Mucosa of stomach (tissue), 1 donor: ENCODE data around the gene HMCN2.

Experiments used
- H3K27me3 ChIP-seq: one replicate; pipeline ENCODE4 v1.7.0; 2013; ENCODE audit warnings: mild to moderate bottlenecking, low read length; ENCODE audit not compliant: control insufficient read depth, insufficient read depth
- H3K36me3 ChIP-seq: one replicate; pipeline ENCODE4 v1.7.0; 2013; ENCODE audit warnings: low read length; ENCODE audit not compliant: control insufficient read depth, insufficient read depth
- H3K4me1 ChIP-seq: one replicate; pipeline ENCODE4 v1.7.0; 2013; ENCODE audit warnings: mild to moderate bottlenecking, low read length; ENCODE audit not compliant: control insufficient read depth, insufficient read depth
- H3K4me3 ChIP-seq: one replicate; pipeline ENCODE4 v1.7.0; 2013; ENCODE audit warnings: low read length
- H3K9ac ChIP-seq: one replicate; pipeline ENCODE4 v1.7.0; 2013; ENCODE audit warnings: mild to moderate bottlenecking, low read length, moderate library complexity
- H3K9me3 ChIP-seq: one replicate; pipeline ENCODE4 v1.7.0; 2013; ENCODE audit warnings: mild to moderate bottlenecking, low read length, moderate library complexity; ENCODE audit not compliant: control insufficient read depth
- donor health status: Pancreatic carcinoma.

HMCN2 gene

GRCh38 chr9:130419521-130420035, 154.0 kb downstream of the HMCN2 start:
- Histone ChIP-seq H3K4me3 (no peak overlapping the region), H3K4me1 (no peaks in the 10 kb centered on the region), H3K9ac (no peak overlapping the region), H3K36me3 (no peaks in the 10 kb centered on the region), H3K9me3 (no peaks in the 10 kb centered on the region), H3K27me3 (no peaks in the 10 kb centered on the region)

- no peaks in the 10 kb centered on the region for H3K27me3 ChIP-seq
- H3K9me3 ChIP-seq = no peaks in the 10 kb centered on the region
- H3K9ac ChIP-seq = no peak overlapping the region
- no peaks in the 10 kb centered on the region for H3K4me1 ChIP-seq
- no peak overlapping the region for H3K4me3 ChIP-seq
- H3K36me3 ChIP-seq = no peaks in the 10 kb centered on the region
Observed at GRCh38 chr9:130421154-130421801, 155.7 kb downstream of the HMCN2 start.

DNA sequence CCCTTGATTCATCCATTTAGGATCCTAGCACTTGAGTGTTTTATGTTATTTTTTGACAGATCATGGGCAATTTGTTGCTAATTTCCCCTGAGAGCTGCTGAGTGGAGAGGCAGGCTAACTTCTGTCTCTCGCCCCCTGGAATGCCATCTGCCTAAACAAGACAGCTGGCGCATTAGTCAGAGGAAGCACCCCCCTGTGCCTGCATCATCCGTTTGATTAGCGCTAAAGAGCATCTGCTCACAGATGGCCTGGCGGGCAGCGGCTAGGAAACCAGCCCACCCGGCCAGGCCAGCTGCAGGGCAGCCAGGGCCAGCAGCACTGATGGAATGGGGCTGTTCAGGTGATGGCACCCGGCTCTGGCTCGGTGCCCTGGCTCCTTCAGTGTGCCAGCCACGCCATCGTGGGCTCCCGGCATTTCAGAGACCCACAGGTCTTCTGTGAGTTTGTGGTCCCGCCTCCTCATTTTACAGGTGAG, 156.3 kb downstream of the HMCN2 start:
- Histone ChIP-seq H3K4me1 (no peaks in the 10 kb centered on the region), H3K36me3 (no peaks in the 10 kb centered on the region), H3K27me3 (no peaks in the 10 kb centered on the region), H3K4me3 (no peak overlapping the region), H3K9ac (no peak overlapping the region), H3K9me3 (no peaks in the 10 kb centered on the region)

DNA sequence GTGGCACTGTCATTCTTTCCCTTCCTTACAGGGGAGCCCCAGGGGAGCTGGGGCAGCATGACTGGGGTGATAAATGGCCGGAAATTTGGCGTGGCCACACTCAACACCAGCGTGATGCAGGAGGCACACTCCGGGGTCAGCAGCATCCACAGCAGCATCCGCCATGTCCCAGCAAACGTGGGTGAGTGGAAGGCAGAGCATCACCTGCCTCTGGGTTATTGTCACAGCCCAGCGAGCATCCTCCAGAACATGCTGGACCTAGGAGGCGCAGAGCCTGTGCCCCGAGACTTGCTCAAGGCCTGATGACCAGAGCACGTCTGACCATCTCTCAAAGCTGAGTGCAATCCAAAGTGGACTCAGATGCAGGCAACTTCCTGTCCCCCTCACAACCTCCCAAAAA, 157.0 kb downstream of the HMCN2 start:
- no peaks in the 10 kb centered on the region for H3K27me3 ChIP-seq
- H3K9me3 ChIP-seq = no peaks in the 10 kb centered on the region
- no peak overlapping the region for H3K9ac ChIP-seq
- no peak overlapping the region for H3K4me3 ChIP-seq
- H3K36me3 ChIP-seq = no peaks in the 10 kb centered on the region
- no peaks in the 10 kb centered on the region for H3K4me1 ChIP-seq

DNA sequence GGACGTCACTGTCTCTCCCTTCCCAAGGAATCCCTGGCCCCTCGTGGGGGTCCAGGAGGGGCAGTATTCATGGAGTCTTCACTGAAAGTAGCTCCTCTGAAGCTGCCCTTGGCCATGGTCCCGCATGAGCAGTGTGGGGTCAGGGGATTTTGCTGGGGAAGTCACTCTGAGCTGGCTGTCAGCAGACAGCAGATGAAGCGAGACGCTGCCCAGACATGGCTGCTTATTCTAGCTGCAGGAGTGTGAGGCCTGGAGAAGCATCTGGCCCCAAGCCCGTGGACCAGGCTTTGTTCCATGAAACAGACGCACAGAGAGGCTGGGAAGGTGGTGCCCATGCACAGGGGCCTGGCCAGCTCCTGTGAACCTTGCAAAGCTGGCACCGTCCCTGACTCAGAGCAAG, 157.7 kb downstream of the HMCN2 start:
- Histone ChIP-seq H3K4me1 (no peaks in the 10 kb centered on the region), H3K36me3 (no peaks in the 10 kb centered on the region), H3K27me3 (no peaks in the 10 kb centered on the region), H3K9me3 (no peaks in the 10 kb centered on the region), H3K4me3 (no peak overlapping the region), H3K9ac (no peak overlapping the region)

DNA sequence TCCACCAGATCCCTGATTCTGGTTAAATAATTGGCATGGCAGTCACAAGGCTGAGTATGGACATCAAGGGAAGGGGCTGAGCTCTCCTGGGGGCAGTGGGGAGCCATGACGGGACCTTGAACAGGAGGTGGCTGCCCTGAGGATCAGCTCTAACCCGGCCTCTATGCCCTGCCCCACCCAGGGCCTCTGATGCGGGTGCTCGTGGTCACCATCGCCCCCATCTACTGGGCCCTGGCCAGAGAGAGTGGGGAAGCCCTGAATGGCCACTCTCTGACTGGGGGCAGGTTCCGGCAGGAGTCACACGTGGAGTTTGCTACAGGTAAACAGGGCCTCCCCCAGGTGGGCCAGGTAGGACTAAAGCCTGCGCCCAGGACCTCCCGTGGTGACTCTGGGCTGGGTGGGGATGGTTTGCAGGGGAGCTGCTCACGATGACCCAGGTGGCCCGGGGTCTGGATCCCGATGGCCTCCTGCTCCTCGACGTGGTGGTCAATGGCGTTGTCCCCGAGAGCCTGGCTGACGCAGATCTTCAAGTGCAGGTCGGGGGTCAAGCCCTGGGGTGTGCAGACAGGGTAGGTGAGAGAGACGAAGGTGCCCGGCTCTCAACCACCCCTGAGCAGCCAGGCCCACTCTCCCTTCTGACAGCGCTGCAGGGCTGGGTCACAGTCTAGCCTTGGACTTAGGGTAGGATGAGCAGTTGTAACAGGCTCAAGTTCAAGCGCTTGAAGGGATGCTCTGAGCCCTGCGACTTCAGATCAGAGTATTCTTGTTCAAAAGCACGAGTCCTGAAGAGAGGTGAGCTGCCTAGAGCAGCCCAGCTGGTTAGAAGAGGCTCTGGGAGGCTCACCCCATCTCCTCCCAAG, 159.3 kb downstream of the HMCN2 start:
- H3K4me3 ChIP-seq = no peak overlapping the region
- H3K36me3 ChIP-seq = no peaks in the 10 kb centered on the region
- no peak overlapping the region for H3K9ac ChIP-seq
- H3K9me3 ChIP-seq = no peaks in the 10 kb centered on the region
- H3K27me3 ChIP-seq = no peaks in the 10 kb centered on the region
- no peaks in the 10 kb centered on the region for H3K4me1 ChIP-seq

- H3K27me3 ChIP-seq = no peaks in the 10 kb centered on the region
- no peak overlapping the region for H3K9ac ChIP-seq
- H3K36me3 ChIP-seq = no peaks in the 10 kb centered on the region
- H3K9me3 ChIP-seq = no peaks in the 10 kb centered on the region
- H3K4me3 ChIP-seq = no peak overlapping the region
- no peaks in the 10 kb centered on the region for H3K4me1 ChIP-seq
Observed at GRCh38 chr9:130425741-130426466, 160.3 kb downstream of the HMCN2 start.

DNA sequence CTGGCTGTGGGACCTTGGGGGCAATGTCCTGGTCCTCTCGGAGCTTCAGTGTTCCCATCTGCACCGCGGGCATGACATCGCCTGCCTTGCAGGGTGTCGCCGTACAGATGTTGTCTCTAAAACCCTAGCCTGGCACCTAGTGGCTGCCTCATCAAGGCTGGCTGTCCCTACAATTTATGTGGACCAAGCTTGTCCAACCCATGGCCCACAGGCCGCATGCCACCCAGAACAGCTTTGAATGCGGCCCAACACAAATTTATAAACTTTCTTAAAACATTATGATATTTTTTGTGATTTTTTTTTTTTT, 160.9 kb downstream of the HMCN2 start:
- Histone ChIP-seq H3K4me1 (no peaks in the 10 kb centered on the region), H3K27me3 (no peaks in the 10 kb centered on the region), H3K4me3 (no peak overlapping the region)

DNA sequence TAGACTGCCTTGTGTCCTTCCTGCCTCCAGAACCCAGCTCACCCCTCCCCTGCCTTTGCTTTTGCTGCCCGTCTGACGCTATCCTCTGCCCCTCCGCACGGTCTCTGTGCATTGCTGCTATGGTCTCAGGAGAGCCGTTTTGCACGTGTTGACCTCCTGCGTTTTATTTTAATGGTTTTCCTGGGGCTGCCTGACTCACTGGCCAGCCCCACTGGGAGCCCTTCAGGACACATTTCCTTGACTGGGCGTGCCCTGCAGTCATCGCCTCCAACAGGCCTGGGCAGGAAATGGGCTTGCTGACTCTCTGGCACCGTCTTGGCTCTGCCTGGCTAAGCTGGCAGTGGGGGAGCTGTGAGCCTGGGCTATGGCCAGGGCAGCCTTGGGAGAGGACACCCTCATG, 161.3 kb downstream of the HMCN2 start:
- Histone ChIP-seq H3K4me3 (no peak overlapping the region), H3K4me1 (no peaks in the 10 kb centered on the region), H3K36me3 (no peaks in the 10 kb centered on the region), H3K9me3 (no peaks in the 10 kb centered on the region), H3K27me3 (peaks cover 2% of the 10 kb centered on the region), H3K9ac (no peak overlapping the region)

More for the DNA sequence above, 160.9 kb downstream of the HMCN2 start:
- Histone ChIP-seq H3K9me3 (no peaks in the 10 kb centered on the region), H3K36me3 (no peaks in the 10 kb centered on the region), H3K9ac (no peak overlapping the region)

DNA sequence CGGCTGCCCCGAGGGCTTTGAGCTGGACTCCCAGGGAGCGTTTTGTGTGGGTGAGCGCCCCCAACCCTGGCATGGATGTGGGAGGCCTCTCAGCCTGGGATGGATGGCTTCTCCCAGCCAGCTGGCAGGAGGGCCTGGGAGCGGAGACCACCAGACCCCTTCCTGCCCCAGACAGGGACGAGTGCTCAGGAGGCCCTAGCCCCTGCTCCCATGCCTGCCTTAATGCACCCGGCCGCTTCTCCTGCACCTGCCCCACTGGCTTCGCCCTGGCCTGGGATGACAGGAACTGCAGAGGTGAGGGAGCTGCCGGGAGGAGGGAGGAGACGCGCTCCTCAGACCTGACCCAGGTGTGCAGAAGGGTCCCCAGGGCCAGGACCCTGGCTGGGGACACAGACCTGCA, 161.8 kb downstream of the HMCN2 start:
- Histone ChIP-seq H3K4me1 (no peaks in the 10 kb centered on the region), H3K9ac (no peak overlapping the region), H3K36me3 (no peaks in the 10 kb centered on the region), H3K9me3 (no peaks in the 10 kb centered on the region), H3K4me3 (no peak overlapping the region), H3K27me3 (peaks cover 6% of the 10 kb centered on the region)

DNA sequence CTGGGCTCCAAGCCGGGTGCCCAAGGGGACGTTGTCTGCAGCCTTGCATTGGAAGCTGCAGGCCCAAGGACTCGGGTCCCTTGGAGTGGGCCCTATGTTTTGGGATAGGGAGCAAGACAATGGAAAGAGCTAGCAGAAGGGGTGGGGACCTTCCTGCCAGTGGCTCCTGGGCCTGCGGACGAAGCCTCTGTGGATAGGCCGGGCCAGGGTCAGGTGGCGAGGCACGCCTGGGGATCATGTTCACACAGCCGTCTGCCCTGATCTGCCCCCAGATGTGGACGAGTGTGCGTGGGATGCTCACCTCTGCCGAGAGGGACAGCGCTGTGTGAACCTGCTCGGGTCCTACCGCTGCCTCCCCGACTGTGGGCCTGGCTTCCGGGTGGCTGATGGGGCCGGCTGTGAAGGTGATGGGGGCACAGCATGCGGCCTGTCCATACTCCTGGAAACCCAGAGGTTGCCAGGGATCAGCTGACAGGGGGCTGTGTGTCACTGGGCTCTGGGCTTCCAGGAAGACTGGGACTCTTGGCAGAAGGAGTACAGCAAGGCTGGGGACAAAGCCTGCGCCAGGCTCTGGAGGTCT, 162.6 kb downstream of the HMCN2 start:
- peaks cover 15% of the 10 kb centered on the region for H3K27me3 ChIP-seq
- H3K4me1 ChIP-seq = peaks cover 5% of the 10 kb centered on the region
- H3K4me3 ChIP-seq = no peak overlapping the region
- H3K9me3 ChIP-seq = no peaks in the 10 kb centered on the region
- no peak overlapping the region for H3K9ac ChIP-seq
- H3K36me3 ChIP-seq = no peaks in the 10 kb centered on the region

GRCh38 chr9:130429381-130429780, 163.8 kb downstream of the HMCN2 start:
- Histone ChIP-seq H3K4me1 (peaks cover 5% of the 10 kb centered on the region), H3K9ac (no peak overlapping the region), H3K27me3 (peaks cover 26% of the 10 kb centered on the region), H3K4me3 (no peak overlapping the region), H3K36me3 (no peaks in the 10 kb centered on the region), H3K9me3 (no peaks in the 10 kb centered on the region)
